HG03108 (cell line): ENCODE results near the gene TOX4.
"Not testable (repeated sequence)": the region's sequence is repeated elsewhere in the genome, so short reads cannot be mapped to it uniquely, and the experiment has no call there.

Experiments used
- ATAC-seq: cut with Tn5 transposase; IDR thresholded peaks from one replicate; pipeline ENCODE4 v1.9.1; 2021; ENCODE audit warnings: moderate library complexity; ENCODE audit not compliant: unreplicated experiment

The TOX4 gene

DNA sequence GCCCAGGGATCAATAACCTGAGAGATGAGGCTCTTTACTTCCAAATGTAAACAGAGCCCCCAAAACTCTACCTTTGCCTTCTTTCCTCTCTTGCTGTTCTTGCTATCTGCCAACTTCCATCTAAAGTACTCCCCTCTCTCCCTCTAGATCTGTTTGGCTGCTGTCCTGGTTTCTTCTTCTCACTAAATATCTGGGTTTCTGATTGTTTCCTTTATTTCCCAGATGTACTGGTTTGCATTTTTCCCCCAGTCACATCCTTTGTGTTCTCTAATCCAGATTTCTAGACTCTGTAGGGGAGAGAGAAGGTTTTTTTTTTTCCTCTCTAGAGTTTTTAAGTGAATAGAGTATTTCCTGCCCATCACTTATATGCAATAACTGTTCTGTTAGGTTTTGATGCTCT, 56.3 kb downstream of the TOX4 start:
- ATAC-seq = no peak

- ATAC-seq = no peak
Measured at GRCh38 chr14:21534576-21534975, 57.6 kb downstream of the TOX4 start.

- ATAC-seq = no peak
Measured at GRCh38 chr14:21535545-21536417, 58.8 kb downstream of the TOX4 start.

- no peak for ATAC-seq
Measured at GRCh38 chr14:21536418-21537089, 59.6 kb downstream of the TOX4 start.

- no peak for ATAC-seq
Measured at GRCh38 chr14:21537090-21537424, 60.1 kb downstream of the TOX4 start.

DNA sequence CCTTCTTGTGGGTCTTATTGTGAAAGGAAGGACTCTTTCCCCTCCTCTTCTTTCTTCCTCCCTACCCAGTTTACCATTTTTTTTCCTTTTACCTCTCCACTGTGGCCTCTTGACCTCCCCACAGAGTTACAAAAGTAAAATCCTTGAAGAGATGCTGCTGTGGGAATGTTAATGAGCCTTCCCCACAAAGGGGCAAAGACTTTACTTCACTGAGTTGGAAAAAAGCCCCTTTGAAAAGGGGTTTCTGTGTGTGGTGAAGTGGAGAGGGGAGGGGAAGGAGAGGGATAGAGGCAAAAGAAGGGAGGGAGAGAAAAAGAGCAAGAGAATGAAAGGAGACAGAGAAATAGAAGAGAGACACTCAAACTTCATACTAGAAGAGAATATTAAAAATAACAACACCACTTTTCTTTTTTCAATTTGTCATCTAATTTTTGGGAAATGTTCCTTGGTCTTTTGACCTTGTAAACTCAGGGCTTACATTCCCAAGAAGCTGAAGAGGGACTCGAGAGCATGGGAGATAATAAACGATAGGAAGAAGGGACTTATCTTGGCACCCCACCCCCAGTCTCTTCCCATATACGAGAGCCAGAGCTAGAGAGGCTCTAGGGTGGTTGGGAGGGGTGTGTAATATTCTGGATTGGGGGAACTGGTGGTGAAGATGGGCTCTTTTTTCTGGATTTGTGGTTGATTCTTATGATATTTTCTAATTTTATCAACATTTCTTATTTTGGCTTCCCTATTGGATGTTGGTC, 62.4 kb downstream of the TOX4 start:
- ATAC-seq = no peak

DNA sequence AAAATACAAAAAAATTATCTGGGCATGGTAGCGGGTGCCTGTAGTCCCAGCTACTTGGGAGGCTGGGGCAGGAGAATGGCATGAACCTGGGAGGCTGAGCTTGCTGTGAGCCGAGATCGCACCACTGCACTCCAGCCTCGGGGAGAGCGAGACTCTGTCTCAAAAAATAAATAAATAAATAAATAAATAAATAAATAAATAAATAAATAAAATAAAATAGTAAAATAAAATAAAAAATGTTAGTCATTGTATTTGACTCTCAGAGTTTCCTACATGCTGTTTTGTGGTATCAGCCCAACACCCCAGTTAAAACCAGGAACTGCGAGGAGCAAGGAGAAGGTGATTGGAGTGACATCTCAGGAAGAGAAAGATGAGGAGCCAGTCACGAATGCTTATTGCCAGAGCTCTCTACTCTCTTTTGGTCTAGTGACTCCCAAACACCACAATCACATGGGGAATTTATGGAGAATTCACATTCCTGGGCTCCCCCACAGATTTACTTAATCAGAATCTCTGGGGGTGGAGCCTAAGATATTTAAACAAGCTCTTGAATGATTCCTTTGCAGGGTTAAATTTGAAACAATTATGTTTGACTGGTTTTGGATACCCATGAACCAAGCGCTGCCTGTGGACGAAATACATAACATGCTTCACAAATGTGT, 64.5 kb downstream of the TOX4 start:
- no peak for ATAC-seq

- ATAC-seq = no peak
Measured at GRCh38 chr14:21543521-21543960, 66.5 kb downstream of the TOX4 start.

GRCh38 chr14:21543963-21544362, 67.0 kb downstream of the TOX4 start:
- ATAC-seq = no peak

- not testable (repeated sequence) for ATAC-seq
Measured at GRCh38 chr14:21544588-21544987, 67.6 kb downstream of the TOX4 start.
